GM18870 (cell line): Measurements from ENCODE around the gene EED.

Experiments used
- ATAC-seq: cut with Tn5 transposase; IDR thresholded peaks from one replicate; pipeline ENCODE4 v1.9.1; 2021; ENCODE audit warnings: moderate library complexity; ENCODE audit not compliant: unreplicated experiment

EED gene, protein sequence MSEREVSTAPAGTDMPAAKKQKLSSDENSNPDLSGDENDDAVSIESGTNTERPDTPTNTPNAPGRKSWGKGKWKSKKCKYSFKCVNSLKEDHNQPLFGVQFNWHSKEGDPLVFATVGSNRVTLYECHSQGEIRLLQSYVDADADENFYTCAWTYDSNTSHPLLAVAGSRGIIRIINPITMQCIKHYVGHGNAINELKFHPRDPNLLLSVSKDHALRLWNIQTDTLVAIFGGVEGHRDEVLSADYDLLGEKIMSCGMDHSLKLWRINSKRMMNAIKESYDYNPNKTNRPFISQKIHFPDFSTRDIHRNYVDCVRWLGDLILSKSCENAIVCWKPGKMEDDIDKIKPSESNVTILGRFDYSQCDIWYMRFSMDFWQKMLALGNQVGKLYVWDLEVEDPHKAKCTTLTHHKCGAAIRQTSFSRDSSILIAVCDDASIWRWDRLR

GRCh38 chr11:86244522-86245368 is at the start of gene EED:
EED (plus strand) TSS chr11:86244753; CDS start chr11:86245230, 477 bp downstream.
- peak; percentile 49 for ATAC-seq

GRCh38 chr11:86194998-86195397 is 49.6 kb upstream of the EED start:
- ATAC-seq: no peak

- ATAC-seq: no peak
Measured at GRCh38 chr11:86196085-86196696, 48.4 kb upstream of the EED start.

GRCh38 chr11:86196913-86197312 is 47.6 kb upstream of the EED start:
- no peak for ATAC-seq

DNA sequence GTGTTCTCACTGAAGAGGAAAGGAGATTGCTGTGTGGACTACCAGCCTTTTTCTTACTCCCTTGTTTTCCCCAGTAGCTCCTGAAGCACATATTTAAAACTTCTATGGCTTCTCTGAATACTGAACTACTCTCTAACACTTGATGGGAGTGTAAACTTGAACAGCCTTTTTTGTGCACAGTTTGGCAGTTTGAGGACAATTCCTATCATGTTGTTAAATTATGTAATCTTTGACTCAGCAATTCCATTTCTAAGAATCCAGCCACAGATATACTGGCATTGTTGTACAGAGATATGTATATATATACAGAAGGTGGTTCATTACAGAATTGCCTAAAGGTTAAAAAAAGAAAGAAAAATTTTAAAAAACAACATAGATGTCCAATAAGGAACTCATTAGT is 47.1 kb upstream of the EED start:
- ATAC-seq: no peak

GRCh38 chr11:86198139-86198538 is 46.4 kb upstream of the EED start:
- no peak for ATAC-seq

GRCh38 chr11:86199354-86199753 is 45.2 kb upstream of the EED start:
- ATAC-seq: no peak

DNA sequence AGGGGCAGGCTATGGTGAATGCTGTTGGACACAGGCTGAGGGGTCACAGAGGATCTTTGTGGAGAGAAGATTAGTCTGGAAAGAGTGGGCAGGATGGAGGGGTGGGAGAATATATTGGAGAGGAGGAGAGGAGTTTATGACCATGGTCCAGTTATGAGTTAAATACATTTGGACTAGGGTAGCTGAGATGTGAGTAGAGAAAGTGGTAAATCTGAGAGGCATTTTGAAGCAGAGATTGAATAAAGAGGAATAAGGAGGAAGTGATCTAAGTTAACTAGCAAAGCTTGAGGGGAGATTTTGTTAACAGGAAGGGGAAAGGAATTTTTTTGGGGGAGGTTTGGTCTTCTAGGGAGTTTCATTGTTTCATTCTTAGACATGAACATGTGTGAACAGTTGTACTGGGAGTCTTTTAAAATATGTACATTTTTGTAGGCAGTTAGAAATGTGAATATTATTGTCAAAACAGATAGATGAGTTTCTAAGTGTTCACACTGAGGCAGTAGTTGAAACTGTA is 43.1 kb upstream of the EED start:
- ATAC-seq: no peak

DNA sequence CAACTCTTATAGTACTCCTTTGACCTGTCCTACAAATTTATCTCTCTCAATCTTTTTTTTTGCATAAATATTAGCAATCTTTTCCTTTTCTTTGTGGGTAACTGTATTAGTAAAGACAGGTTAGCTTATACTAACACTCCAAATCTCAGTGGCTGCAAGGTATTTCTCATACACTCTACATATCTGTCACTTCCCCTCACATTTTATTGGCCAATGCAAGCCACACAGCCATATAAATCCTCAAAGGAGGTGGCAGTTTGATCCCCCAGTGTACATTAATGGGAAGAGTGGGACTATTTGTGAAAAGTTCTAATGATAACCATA is 42.6 kb upstream of the EED start:
- ATAC-seq: peak; percentile 45

DNA sequence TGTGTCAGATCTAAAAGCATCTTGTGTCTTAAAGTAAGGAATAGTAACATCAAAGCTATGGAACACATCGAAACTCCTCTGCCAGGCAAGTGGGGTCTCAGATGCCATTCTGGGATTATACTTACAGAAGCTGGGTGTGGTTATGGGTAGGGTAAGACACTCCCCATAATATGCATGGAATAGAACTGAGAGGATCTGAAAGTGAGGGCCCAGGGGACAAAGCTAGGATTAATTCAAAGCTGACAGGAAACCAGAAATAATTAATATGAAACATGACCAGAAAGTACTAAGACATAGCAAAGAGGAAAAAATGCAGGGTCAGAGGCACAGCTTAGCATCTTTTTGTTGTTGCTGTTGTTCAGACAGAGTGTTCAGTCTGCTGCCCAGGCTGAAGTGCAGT is 40.2 kb upstream of the EED start:
- no peak for ATAC-seq

DNA sequence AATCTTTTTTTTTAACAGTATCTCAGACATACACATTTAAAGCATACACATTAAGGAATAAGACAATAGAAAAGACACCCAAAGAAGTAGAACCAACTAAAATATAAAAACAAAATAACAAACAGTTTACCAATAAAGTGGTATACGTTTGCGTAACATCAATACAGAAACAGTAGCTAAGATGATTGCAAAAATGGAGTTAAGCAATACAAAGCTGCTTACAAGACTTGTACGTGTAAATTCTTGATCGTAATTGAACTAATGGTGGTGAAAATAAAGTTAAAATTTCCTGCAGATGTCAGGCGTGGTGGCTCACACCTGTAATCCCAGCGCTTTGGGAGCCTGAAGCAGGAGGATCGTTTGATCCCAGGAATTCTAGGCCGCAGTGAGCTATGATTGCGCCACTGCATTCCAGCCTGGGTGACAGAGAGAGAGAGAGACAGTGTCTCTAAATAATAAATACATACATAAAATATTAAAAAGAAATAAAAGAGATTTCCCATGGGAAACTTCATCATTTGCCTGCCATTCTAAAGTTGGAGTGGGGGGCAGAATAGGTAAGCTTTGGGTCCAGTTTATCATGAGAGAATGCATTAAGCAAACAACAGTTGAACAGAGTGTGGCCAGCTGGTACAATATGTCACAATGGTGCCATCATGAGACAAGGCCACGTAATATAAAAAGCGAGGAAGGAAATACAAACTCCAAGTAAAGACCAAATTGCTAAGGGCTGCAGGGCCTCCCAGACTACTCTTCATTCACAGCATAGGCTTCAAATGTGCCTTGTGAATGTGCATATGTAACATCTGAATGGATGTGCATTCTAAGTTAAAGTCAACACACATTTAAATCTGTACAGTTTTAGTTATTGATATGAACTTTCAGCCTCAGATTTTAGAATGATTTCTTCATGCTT is 38.9 kb upstream of the EED start:
- no peak for ATAC-seq

DNA sequence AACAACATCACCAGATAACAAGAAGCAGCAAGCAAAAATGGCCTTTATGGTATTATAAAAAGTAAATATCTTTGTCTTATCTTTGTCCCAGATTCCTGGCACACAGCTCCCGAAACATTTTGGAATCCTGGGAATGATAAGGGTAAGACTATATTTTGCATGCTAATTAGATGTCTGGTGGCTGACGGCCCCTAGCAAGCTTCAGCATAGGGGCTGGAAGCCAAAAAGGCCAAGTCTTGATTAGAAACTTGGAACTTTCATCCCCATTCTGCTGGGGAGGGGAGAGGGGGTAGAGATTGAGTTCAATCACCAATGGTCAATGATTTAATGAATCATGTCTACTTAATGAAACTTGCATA is 38.2 kb upstream of the EED start:
- ATAC-seq: no peak

GRCh38 chr11:86207413-86207812 is 37.1 kb upstream of the EED start:
- ATAC-seq: no peak

- ATAC-seq: no peak
Measured at GRCh38 chr11:86208572-86208971, 36.0 kb upstream of the EED start.

GRCh38 chr11:86209806-86210657 is 34.5 kb upstream of the EED start:
- ATAC-seq: no peak

DNA sequence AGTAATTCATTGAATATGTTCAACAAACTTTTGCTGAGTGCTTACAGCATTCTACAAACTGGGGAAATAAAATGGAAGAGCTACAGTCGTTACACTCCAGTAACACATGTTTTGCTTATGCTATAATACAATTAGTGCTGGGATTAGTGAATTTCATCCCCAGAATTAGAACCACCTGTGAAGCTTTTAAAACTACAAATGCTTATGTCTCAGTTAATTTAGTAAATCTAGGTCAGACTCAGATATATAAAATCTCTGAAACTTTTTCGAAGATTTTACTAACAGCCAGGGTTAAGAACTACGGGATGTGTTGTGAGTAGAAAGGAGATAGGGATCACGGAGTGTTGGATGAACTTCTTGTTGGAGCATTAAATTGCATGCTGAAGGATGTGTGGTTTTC is 33.7 kb upstream of the EED start:
- ATAC-seq: no peak

DNA sequence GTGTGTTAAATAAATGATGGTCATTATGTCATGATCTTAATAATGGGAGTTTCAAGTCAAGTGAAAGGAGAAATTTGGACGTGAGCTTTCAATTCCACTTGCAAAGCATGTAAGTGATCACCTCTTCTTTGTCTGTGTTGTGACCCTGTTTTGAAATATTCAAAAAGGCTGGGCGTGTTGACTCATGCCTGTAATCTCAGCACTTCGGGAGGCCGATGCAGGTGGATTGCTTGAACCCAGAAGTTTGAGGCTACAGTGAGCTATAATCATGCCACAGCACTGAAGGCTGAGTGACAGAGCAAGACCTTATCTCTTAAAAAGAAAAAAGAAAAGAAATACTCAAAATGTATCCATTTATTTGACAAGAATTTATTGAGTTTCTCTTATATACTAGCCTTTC is 32.9 kb upstream of the EED start:
- ATAC-seq: peak; percentile 46

DNA sequence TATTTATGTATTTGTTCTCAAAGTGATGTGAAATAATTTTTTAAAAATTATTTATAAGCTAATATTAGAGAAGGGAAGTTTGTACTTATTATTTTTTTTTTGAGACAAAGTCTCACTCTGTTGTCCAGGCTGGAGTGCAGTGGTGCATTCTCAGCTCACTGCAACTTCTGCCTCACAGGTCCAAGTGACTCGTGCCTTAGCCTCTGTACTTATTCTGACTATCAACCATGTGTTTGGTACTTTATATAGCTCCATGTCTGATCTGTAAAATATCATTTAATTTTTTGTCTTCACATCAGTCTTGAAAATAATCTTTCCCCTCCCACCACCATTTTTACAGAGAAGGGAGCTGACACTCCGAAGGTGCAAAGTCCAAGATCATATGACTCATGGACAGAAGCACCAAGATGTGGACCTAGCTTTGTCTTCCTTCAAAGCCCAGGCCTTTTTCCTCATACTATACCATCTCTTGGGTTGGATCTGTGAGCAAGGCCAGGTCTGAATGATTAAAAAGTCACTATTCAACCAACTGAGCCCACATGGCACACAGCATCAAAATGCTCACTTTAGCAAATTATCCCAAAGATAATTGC is 32.4 kb upstream of the EED start:
- ATAC-seq: no peak

GRCh38 chr11:86214710-86215109 is 29.8 kb upstream of the EED start:
- ATAC-seq: peak; percentile 47
